ENCODE results near the gene PPFIA4.
"Not testable (repeated sequence)": the region's sequence is repeated elsewhere in the genome, so short reads cannot be mapped to it uniquely, and the experiment has no call there.

The PPFIA4 gene

GRCh38 chr1:203017692-203018091 lies 8.6 kb upstream of the PPFIA4 start:
- no peak for DNase-seq

GRCh38 chr1:203022855-203023254 lies 3.4 kb upstream of the PPFIA4 start:
- DNase-seq, result not testable (repeated sequence)

- no peak for DNase-seq
These were observed 633 bp upstream of the PPFIA4 start for GRCh38 chr1:203025686-203026030.

GRCh38 chr1:203026666-203027663 lies 674 bp downstream of the PPFIA4 start:
- DNase-seq, result no peak

GRCh38 chr1:203028067-203028783 lies 1.9 kb downstream of the PPFIA4 start:
- DNase-seq, result no peak

GRCh38 chr1:203028784-203029553 lies 2.7 kb downstream of the PPFIA4 start:
- no peak for DNase-seq

GRCh38 chr1:203031467-203031866 lies 5.2 kb downstream of the PPFIA4 start:
- DNase-seq, result peak; percentile 20

- DNase-seq, result no peak
These were observed 7.0 kb downstream of the PPFIA4 start for GRCh38 chr1:203033287-203033686.

GRCh38 chr1:203033917-203034316 lies 7.6 kb downstream of the PPFIA4 start:
- DNase-seq, result no peak

- no peak for DNase-seq
These were observed 8.3 kb downstream of the PPFIA4 start for GRCh38 chr1:203034422-203035110.

GRCh38 chr1:203035111-203036000 lies 9.1 kb downstream of the PPFIA4 start:
- no peak for DNase-seq

GRCh38 chr1:203036135-203036534 lies 9.8 kb downstream of the PPFIA4 start:
- DNase-seq, result peak; percentile 40

GRCh38 chr1:203036537-203036936 lies 10.2 kb downstream of the PPFIA4 start:
- no peak for DNase-seq

GRCh38 chr1:203037509-203038190 lies 11.4 kb downstream of the PPFIA4 start:
- DNase-seq, result no peak

GRCh38 chr1:203038217-203038741 lies 12.0 kb downstream of the PPFIA4 start:
- peak; percentile 26 for DNase-seq

- DNase-seq, result peak; percentile 86
These were observed 12.8 kb downstream of the PPFIA4 start for GRCh38 chr1:203038891-203039608.

GRCh38 chr1:203039609-203040512 lies 13.6 kb downstream of the PPFIA4 start:
- DNase-seq, result peak; percentile 58

GRCh38 chr1:203040513-203041275 lies 14.4 kb downstream of the PPFIA4 start:
- peak; percentile 79 for DNase-seq

Data from hematopoietic multipotent progenitor cell treated with erythropoietin and hydrocortisone succinate and interleukin-3 and kit ligand, for 4 days (in vitro differentiated cells).